Measurements from ENCODE around the gene RBM33.

The RBM33 gene

GRCh38 chr7:155792999-155793560, 148.6 kb downstream of the RBM33 start:
- Histone ChIP-seq H3K27me3 (ENCODE audit: insufficient read depth, poor library complexity, severe bottlenecking) (no peaks in the 10 kb centered on the region), H3K27ac (ENCODE audit: poor library complexity, severe bottlenecking) (no peak overlapping the region), H3K4me1 (ENCODE audit: insufficient read depth, poor library complexity, severe bottlenecking) (peaks cover 7% of the 10 kb centered on the region), H3K36me3 (ENCODE audit: low read depth) (no peaks in the 10 kb centered on the region), H3K9me3 (ENCODE audit: severe bottlenecking) (no peaks in the 10 kb centered on the region), H3K4me3 (ENCODE audit: severe bottlenecking) (no peak overlapping the region)
- DNase-seq (ENCODE audit: low spot score) (no peak), ATAC-seq (ENCODE audit: low read depth) (no peak)
- no peak for TF ChIP-seq CTCF (IDR thresholded peaks at IDR 0.05; ENCODE audit: poor library complexity, severe bottlenecking)

GRCh38 chr7:155793720-155794119, 149.3 kb downstream of the RBM33 start:
- ATAC-seq (ENCODE audit: low read depth) (no peak), DNase-seq (ENCODE audit: low spot score) (no peak)
- H3K4me3 ChIP-seq (ENCODE audit: severe bottlenecking), result no peak overlapping the region
- H3K9me3 ChIP-seq (ENCODE audit: severe bottlenecking), result no peaks in the 10 kb centered on the region
- H3K27me3 ChIP-seq (ENCODE audit: insufficient read depth, poor library complexity, severe bottlenecking), result no peaks in the 10 kb centered on the region
- no peaks in the 10 kb centered on the region for H3K36me3 ChIP-seq (ENCODE audit: low read depth)
- H3K4me1 ChIP-seq (ENCODE audit: insufficient read depth, poor library complexity, severe bottlenecking), result peaks cover 7% of the 10 kb centered on the region
- no peak for TF ChIP-seq CTCF (IDR thresholded peaks at IDR 0.05; ENCODE audit: poor library complexity, severe bottlenecking)
- H3K27ac ChIP-seq (ENCODE audit: poor library complexity, severe bottlenecking), result no peak overlapping the region

- Histone ChIP-seq H3K36me3 (ENCODE audit: low read depth) (no peaks in the 10 kb centered on the region), H3K4me3 (ENCODE audit: severe bottlenecking) (no peak overlapping the region), H3K27ac (ENCODE audit: poor library complexity, severe bottlenecking) (no peak overlapping the region), H3K27me3 (ENCODE audit: insufficient read depth, poor library complexity, severe bottlenecking) (no peaks in the 10 kb centered on the region), H3K9me3 (ENCODE audit: severe bottlenecking) (no peaks in the 10 kb centered on the region), H3K4me1 (ENCODE audit: insufficient read depth, poor library complexity, severe bottlenecking) (peaks cover 3% of the 10 kb centered on the region)
- ATAC-seq (ENCODE audit: low read depth) (no peak), DNase-seq (ENCODE audit: low spot score) (no peak)
- TF ChIP-seq CTCF (IDR thresholded peaks at IDR 0.05; ENCODE audit: poor library complexity, severe bottlenecking), result no peak
Measured at GRCh38 chr7:155794196-155794595, 149.7 kb downstream of the RBM33 start.

GRCh38 chr7:155795401-155795800, 150.9 kb downstream of the RBM33 start:
- no peak for ATAC-seq (ENCODE audit: low read depth)
- no peak for DNase-seq (ENCODE audit: low spot score)
- H3K4me1 ChIP-seq (ENCODE audit: insufficient read depth, poor library complexity, severe bottlenecking), result no peaks in the 10 kb centered on the region
- no peak overlapping the region for H3K4me3 ChIP-seq (ENCODE audit: severe bottlenecking)
- H3K9me3 ChIP-seq (ENCODE audit: severe bottlenecking), result no peaks in the 10 kb centered on the region
- peaks cover 8% of the 10 kb centered on the region for H3K27me3 ChIP-seq (ENCODE audit: insufficient read depth, poor library complexity, severe bottlenecking)
- no peak for TF ChIP-seq CTCF (IDR thresholded peaks at IDR 0.05; ENCODE audit: poor library complexity, severe bottlenecking)
- H3K27ac ChIP-seq (ENCODE audit: poor library complexity, severe bottlenecking), result no peak overlapping the region
- H3K36me3 ChIP-seq (ENCODE audit: low read depth), result no peaks in the 10 kb centered on the region

GRCh38 chr7:155795951-155796350, 151.5 kb downstream of the RBM33 start:
- no peak for TF ChIP-seq CTCF (IDR thresholded peaks at IDR 0.05; ENCODE audit: poor library complexity, severe bottlenecking)
- no peaks in the 10 kb centered on the region for H3K9me3 ChIP-seq (ENCODE audit: severe bottlenecking)
- peaks cover 13% of the 10 kb centered on the region for H3K27me3 ChIP-seq (ENCODE audit: insufficient read depth, poor library complexity, severe bottlenecking)
- H3K4me1 ChIP-seq (ENCODE audit: insufficient read depth, poor library complexity, severe bottlenecking), result no peaks in the 10 kb centered on the region
- H3K4me3 ChIP-seq (ENCODE audit: severe bottlenecking), result no peak overlapping the region
- H3K27ac ChIP-seq (ENCODE audit: poor library complexity, severe bottlenecking), result no peak overlapping the region
- no peak for DNase-seq (ENCODE audit: low spot score)
- H3K36me3 ChIP-seq (ENCODE audit: low read depth), result no peaks in the 10 kb centered on the region
- no peak for ATAC-seq (ENCODE audit: low read depth)
